NCI-H1092 treated with DMSO at 0.1 percent for 48 hours (cell line): Measurements from ENCODE around the gene PDGFA.

Source experiments
- DNase-seq: peaks from one replicate; lab custom pipeline; 2025; lab: John Stamatoyannopoulos, UW

The PDGFA gene

DNA sequence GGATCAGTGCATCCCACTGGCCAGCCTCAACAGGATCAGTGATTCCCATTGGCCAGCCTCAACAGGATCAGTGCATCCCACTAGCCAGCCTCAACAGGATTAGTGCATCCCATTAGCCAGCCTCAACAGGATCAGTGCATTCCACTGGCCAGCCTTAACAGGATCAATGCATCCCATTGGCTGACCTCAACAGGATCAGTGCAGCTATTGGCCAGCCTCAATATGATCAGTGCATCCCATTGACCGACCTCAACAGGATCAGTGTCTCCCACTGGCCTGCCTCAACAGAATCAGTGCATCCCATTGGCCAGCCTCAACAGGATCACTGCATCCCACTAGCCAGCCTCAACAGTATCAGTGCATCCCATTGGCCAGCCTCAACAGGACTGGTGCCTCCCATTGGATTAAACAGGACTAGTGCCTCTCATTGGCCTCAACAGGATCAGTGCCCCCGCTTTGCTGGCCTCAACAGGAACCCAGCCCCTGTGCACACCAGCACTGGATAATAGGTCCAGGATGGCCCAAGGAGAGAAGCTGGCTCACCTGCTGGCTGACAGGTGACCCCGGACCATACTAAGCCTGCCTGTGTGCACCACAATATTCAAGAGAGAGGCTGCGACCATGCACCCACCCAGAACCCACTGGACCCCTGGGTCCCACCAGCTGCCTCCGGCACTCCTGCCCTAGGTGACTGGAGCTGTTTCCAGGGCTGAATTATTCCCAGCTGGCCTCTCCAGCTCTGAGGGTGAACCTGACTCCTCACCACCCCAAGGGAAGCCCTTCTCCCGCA is 59.9 kb downstream of the PDGFA start:
- no peak for DNase-seq

DNA sequence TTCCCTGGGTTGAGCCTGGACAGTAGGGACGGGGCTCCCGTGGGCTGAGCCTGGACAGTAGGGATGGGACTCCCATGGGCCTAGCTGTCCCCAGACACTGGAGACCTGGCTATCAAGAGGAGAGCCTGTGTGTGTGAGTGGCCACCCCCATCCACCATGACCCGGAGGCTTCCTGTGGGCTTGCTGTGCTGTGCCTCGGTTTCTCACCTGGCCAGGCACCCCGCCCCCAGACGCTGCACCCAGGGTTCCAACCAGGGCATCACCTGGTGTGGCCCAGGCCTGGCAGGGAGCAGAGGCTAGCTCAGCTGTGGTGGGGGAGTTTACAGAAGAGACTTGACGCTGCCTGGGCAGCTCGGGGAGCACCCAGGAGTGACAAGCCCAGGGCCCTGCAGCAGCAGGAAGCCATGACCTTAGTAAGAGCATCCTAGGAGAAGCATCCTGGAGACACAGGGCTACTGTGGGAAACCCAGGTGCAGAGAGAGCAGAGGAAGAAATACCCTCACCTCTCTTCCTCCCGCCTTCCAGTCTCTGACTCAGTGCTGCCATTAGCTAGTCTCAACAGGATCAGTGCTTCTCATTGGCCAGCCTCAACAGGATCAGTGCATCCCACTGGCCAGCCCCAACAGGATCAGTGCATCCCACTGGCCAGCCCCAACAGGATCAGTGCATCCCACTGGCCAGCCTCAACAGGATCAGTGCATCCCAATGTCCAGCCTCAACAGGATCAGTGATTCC is 61.0 kb downstream of the PDGFA start:
- no peak for DNase-seq

DNA sequence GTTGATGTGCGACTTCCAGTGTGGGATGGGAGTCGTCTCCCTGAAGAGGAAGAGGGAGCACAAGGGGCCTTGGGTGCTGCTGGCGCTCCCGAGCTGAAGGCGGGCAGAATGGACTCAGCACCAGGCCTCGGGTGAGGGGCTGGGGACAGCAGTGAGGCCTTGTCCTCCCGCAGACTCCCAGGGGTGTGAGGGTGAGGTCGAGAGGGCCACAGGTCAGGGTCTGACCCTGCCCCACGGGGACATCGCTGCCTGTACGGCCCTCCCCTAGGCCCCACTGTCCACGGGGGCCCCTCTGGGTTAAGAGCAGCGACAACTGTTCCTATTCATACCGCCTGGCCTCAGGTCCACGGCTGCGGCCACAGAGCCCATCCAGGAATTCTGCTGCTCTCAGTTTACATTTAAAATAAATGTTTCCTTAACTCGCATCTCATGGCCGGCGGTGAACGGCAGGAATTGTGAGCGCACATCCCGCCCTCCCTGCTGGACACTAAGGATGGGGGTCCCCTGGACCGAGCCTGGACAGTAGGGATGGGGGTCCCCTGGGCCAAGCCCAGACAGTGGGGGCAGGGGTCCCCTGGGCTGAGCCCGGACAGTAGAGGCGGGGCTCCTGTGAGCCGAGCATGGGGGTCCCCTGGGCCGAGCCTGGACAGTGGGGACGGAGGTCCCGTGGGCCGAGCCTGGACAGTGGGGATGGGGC is 61.7 kb downstream of the PDGFA start:
- no peak for DNase-seq

DNA sequence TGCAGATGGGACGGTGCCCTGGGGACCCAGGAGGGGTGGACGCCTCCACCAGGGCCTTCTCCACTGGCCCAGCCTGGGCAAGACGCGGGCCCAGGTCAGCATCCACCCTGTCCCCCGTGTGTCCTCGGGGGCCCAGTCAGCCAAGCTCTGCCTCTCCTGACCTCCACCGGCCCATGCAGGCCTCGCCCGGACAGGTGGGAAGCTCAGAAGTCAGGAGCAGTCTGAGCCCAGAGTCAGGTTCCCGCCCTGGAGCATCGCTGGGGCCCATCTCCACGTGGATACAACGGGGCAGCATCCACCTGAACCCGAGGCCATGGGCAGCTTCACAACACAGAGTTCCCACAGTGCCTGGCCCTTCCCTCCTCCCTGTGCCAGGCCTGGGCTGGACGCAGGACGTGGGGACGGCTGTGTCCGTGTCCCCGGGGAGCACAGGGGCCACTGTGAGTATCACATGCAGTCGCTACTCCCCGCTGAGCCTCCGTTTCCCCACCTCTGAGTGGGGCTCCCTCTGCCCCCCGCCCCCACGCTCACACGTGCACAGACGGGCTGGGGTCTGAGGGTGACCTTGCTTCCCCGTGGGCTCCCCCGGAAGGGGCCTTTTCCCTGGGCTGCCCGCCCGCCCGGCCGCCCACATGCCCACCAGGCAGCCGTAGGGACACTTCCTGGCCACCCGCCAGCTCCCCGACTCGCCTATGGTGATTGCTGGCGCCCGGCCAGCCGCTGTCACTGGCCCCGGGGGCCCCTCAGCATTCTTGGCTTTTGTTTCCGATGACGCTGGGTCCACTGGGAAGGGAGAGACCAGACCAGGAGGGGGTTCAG is 64.3 kb downstream of the PDGFA start:
- DNase-seq = peak; percentile 67

DNA sequence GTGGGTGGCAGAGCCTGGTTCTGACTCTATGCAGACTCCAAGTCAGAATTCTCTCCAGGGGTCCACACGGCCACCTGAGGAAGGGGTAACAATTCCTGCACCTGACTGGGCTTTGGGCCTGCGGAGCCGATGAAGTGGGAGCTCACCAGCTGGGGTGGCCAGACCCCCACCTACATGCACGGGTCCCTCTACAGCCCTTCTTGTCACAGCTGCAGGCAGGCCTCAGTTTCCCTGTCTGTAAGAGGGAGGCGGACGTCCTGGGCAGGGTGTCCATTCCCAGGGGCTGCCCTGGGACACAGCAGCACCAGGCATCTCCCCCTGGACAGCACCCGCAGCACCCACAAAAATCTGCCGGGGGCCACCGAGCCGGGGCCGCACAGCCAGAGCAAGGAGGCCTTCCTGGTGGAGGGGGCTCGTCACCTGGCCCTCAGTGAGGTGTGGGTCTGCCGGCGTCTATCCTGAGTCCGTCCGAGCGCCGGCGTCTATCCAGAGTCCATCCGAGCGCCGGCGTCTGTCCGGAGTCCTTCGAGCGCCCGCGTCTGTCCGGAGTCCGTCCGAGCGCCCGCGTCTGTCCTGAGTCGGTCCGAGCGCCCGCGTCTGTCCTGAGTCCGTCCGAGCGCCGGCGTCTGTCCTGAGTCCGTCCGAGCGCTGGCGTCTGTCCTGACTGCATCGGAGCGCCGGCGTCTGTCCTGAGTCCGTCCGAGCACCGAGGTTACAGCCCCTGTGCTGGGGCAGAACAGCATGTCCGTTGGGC is 65.1 kb downstream of the PDGFA start:
- DNase-seq = no peak

DNA sequence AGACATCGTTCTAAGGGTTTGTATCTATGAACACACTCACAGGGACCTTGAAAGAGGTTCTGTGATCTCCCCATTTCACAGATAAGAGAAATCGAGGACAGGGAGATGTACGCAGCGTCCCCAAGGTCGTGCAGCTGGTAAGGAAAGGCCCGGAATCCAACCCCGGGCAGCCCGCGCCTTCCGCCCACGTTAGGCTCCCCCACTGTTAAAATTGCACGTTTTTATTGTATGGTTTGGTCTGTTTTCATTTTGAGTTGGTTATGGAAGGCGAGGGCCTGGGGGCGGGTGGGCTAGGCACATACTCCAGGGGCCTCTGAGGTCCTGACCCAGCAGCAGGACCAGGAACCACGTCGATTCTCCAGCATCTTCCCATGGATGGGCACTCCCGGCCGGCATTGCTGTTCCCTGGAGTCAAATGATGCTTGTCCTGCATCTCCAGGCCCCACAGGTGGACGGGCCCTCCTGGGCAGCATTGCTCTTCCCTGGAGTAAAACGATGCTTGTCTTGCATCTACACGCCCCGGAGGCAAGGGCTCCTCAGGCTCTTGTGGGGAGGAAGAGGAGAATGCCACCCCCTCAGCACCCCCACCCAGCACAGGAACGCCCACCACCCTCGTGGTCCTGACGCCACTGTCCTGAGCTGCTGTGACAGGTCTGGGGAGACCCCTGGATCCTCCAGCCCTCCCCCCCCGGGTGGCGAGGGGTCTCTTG is 65.9 kb downstream of the PDGFA start:
- no peak for DNase-seq

DNA sequence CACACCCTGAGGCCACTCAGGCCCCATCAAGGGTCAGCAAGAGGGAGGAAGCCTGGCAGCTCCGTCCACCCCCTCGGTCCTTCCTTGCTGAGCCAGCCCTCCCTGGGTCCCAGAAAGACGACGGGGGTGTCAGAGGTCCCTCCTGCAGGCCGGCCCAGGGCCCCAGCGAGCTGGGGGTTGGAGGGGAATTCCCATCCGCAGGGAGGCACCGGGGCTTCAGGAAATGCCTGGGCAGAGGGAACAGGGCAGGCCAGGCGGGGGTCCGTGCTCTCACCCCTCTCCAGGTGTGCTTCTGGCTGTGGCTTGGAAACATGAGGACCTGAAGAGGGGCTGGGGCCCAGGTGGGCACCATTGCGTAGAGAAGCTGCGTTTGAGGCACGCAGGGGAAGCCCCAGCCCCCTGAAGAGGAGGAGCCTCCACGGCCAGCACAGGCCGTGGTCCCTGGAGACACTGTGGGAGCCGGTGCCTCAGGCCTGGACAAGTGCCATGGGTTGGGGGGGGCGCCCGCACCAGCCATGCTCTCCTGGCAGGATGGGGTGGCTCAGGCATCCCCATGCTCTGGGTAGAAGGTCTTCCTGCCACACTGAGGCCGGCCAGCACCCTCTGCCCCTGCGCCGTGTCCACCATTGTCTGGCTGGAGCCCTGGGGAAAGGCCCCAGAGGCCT is 66.7 kb downstream of the PDGFA start:
- DNase-seq = no peak

DNA sequence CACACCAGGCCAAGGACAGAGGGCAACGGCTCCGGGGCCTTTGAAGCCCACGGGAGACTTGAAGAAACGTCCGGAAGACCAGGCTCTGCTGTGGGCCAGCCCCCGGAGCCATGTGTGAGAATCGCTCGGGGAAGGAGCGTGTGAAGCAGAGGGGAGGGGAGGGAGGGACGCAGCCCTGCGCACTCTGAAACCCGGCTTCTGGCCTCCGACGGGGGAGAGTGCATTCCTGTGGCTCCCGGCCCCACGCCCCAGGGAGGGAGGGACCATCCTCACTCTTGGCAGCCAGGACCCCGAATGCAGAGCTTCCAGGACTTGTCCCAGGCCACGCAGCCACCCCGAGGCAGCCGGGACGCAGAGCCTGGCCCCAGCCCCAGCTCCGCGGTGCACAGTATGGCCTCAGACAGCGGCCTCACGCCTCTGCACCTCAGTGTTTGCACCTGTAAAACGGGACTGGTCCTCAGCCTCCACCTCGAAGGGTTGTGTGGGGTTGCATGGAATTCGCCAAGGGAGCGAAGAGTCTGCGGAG is 67.4 kb downstream of the PDGFA start:
- DNase-seq = no peak

DNA sequence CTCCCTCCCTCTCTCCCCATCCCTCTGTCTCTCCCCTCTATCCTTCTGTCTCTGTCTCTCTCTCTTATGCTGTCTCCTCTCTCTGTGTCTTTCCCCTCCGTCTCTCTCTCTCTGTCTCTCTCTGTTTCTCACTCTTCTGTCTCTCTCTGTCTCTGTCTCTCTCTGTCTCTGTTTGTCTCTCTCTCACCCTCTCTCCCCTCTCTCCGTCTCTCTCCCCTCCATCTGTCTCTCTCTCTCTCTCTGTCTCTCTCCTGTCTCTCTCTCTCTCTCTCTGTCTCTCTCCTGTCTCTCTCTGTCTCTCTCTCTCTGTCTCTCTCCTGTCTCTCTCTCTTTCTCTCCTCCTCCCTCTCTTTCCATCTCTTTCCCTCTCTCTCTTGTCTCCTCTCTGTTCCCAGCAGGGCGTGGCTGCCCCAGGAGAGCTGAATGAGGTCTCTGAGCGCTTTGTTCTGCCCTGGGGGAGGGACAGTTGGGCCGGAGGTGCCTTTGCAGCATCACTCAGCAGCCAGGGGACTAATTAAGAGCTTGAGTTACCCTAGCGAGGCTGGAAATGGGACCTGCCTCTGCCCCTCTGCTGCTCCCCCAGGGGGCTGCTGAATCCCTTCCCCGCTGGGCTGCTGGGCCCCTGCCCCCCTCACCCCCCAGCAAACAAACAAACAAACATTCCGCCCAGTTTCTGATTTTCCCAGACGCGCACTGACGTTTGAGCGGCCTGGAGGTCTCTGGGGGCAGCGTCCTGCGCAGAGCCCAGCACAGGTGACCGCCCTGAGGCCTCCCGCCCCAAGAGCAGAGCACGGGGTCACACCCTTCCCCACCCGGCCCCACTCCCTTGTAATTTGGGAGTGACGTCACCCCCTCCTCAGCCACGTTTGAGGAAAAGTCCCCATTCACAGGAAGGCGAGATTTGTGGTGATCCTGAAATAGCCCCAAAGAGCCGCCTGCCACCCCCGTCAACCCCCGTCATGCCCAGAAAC is 68.1 kb downstream of the PDGFA start:
- DNase-seq = no peak

DNA sequence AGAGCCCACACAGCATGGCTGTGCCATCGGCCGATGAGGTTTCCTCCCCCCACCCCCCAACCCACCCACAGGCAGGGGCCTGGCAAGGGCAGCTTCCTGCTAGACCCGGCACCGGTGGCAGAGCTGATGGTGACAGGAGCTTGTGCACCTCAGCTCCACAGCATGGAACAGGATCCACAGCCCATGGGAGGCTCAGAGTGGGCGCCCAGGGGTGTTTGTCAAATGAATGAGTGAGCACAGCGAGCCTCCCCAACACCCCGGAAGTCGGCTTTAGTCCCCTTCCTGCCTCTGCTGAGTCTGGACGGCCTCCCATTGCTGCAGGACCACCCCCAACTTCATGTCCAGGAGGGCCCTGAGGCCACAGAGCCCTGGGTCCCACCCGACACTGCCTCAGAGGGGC is 68.9 kb downstream of the PDGFA start:
- DNase-seq = no peak

DNA sequence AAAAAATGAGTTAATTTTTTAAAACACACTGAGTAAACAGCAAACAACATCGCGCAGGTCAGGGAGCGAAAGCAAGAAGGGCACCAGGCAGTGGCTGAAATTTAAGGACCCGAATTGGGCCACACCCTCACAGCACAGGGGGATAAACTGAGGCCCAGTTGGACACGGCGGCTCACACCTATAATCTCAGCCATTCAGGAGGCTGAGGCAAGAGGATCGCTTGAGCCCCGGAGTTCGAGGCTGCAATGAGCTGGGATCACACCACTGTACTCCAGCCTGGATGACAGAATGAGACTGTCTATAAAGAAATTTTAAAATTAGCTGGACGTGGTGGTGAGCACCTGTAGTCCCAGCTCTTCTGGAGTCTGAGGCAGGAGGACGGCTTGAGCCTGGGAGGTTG is 69.6 kb downstream of the PDGFA start:
- no peak for DNase-seq

DNA sequence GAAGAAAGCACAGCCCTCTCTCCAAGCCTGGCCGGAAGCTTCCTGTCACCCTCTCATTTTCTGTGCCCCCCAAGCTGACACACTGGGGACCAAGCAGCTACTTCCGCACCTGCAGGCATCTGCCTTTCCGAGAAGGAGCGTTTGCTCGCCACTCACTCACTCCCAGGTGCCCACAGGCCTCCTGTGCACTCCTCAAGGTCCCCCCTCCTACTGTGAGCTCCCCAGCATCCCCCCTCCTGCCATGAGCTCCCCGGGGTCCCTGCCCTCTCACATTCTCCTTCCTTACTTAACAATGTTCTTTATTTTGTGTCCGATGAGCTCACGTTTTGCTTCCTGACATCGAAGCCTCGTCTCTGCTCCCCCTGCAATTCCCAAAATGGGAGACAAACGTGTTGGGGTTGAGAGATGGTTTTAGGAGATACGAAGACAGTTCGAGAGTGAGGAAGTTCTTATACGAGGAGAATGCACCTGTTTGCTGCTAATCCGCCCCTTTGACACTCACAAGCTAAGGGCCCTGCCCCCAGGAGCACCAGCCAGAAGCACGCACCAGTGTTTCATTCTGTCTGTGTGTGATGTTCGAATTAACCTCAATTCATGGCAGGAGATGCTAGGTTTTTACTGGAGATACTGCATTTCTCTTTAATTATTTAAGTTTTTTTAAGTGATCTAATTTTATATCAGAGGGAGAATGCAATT is 70.2 kb downstream of the PDGFA start:
- no peak for DNase-seq

DNA sequence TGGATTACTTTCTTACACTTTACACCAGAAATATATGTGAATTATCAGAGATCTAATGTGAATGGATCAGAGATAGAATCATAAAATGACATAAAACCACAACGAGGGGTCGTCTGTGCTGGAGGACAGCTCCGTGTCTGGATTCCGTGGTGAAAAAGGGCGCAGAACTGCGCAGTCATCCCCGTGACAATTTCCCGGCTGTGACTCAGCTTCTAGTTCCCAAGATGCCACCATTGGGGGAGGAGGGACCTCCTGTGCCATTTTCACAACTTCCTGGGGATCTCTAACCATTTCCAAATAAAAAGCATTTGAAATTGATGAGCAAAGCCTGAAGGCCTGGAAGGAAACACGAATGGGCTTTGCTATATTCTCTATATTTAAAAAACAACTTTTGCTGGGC is 72.1 kb downstream of the PDGFA start:
- no peak for DNase-seq
